ENCODE measurements around the gene ADGRL1.
"Not testable (repeated sequence)": the region's sequence is repeated elsewhere in the genome, so short reads cannot be mapped to it uniquely, and the experiment has no call there.

Gene ADGRL1

DNA sequence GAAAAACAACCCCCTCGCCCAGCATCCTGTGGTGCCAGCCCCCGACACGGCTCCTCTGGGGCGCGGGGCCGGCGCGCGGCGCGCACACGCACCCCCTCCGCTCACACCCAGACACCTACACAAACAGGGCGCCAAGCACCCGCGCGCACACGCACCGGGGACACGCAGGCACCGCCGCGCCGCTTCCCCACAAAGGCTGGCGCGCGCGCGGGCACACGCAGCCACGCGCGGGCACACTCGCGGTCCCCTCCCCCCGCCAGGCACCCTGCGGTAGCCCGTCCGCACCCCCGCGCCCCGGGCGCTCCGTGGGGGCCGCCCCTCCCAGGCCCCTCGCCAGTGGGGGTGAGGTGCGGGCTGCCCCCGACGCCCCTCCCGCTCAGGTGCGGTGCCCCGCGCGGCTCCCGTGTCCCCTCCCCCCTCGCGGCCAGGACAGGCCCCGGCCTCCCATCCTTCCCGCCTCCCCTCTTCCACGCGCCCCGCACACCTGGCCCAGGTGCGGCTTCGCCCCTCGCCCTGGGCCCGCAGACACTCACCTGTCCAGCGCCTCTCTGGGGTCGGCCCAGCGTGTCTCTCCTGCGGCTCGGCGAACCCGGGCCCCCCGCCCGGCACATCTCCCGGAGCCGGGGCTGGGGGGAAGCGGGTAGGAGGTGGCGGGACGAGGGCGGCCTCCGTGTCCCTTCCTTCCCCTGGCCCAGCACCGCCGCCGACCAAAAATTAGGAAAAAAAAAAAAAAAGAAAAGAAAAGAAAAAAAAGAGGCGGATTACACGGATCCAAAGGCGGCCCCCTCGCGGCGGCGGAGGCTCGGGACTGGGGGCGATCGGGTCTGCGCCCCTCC, at the start of gene ADGRL1:
Gene ADGRL1, minus strand, starts transcription at position 718 of the 836 bp plus-strand sequence. CDS start 22,567 bp downstream, outside the sequence.
- peak; percentile 18 for DNase-seq

DNA sequence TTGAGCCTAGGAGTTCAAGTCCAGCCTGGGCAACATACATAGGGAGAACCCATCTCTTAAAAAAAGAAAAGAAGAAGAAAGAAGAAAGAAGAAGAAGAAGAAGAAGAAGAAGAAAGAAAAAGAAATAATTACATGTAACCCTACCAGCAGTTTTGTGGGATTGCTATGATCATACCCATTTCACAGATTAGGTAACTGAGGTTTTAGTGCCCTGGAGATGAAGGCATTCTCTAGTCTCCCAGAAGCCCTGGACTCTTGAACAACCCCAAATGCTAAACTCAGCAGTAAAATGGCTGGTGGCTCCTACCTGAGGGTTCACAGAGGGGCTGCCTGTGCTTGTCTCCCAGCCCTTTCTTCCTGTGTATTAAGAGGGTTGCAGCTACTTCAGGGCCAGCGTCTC, 49.3 kb upstream of the ADGRL1 start:
- DNase-seq = not testable (repeated sequence)

GRCh38 chr19:14253822-14254599, 48.0 kb upstream of the ADGRL1 start:
- DNase-seq = not testable (repeated sequence)

DNA sequence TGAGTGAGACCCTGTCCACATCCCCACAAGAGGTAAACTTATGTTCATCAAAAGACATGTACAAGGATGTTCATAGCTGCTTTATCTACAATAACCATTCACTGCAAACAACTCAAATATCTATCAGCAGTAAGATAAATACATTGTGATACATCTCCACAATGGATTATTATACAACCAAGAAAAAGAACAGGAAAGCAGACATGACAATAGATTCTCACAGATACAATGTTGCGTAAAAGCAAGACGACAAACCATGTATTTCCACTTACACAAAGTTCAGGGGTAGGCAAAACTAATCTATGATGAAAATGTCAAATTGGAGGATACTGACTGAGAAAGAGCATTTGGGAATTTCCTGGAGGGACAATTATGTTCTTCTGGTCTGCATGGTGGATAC, 46.2 kb upstream of the ADGRL1 start:
- not testable (repeated sequence) for DNase-seq

- DNase-seq = no peak
Measured at GRCh38 chr19:14250870-14251269, 44.9 kb upstream of the ADGRL1 start.

DNA sequence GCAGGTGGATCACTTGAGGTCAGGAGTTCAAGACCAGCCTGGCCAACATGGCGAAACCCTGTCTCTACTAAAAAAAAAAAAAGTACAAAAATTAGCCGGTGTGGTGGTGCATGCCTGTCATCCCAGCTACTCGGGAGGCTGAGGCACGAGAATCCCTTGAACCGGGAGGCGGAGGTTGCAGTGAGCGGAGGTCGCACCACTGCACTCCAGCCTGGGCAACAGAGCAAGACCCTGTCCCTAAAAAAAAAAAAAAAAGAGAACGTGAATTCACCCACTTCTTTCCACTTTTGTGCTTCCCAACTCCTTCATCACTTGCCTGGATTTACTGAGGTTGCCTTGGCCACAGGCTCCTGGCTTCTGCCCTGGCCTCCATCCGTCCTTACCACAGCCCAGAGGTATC, 44.3 kb upstream of the ADGRL1 start:
- not testable (repeated sequence) for DNase-seq

DNA sequence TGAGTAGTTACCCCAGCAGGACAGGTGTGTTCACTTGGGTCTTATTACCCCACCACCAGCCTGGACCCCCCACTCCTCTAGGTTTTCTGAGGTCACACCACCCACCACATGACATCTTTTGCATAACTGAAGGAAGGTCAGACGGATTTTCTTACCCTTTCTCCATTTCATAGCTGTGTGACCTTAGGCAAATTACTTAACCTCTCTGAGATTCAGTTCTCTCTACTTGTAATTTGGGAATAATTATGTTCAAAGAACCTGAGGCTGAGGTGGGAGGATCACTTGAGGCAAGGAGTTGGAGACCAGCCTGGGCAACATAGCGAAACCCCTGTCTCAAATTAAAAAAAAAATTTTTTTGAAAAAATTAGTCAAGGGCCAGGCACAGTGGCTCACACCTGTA, 43.9 kb upstream of the ADGRL1 start:
- DNase-seq = not testable (repeated sequence)

DNA sequence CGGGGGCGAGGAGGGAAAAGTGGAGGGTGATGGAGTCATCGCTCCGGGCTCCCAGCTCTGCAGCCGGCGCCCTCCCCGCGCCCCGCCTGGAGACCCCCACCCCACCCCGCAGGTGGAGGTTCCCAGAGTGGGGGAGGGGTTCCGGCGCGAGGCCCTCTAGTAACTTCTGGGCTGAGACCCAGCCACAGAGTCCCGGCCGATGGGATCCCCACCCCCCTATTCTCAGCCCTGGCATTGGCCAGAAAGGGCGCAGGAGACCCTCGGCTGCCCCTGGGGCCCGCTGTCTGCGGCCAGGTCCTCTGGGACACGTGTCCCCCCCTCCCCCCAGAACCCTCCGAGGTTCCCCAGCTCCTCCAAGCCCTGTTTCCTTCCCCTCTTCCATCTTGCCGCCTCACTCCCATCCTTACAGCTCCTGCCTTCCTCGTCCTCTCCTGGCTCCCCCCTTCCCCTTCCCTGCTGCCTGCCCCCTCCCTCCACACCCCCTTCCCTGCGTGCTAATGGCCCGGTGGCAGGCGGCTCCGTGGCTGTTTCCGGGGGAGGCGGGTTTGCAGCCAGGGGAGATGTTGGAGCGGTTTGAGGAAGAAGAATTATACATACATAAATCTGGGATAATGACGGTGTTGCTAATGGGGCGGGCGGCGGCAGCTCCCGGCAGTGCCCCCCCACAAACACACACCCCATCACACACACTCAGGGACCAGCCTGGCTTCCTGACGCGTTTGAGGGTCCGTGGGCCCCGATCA, 43.2 kb upstream of the ADGRL1 start:
- DNase-seq = peak; percentile 39

DNA sequence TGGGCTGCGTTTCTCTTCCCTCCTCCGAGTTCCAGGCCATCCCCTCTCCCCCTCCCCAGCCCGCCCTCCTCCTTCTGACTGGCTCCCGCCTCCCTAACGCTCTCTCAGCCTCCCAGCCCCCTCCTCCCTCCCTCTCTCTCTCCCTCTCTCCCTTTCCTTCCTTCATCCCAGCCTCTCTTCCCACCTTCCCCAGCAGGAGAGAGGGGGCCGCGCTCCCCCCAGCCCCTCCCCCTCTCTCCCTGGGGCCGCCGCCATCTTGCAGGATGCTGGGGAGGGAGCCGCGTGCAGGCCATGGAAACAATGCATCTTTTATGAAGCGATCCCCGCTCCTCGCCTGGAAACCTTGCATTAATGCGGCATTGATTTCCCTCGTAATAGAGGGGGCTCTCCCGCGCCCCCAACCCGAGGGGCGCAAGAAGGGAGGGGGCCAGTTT, 42.6 kb upstream of the ADGRL1 start:
- DNase-seq = peak; percentile 55

DNA sequence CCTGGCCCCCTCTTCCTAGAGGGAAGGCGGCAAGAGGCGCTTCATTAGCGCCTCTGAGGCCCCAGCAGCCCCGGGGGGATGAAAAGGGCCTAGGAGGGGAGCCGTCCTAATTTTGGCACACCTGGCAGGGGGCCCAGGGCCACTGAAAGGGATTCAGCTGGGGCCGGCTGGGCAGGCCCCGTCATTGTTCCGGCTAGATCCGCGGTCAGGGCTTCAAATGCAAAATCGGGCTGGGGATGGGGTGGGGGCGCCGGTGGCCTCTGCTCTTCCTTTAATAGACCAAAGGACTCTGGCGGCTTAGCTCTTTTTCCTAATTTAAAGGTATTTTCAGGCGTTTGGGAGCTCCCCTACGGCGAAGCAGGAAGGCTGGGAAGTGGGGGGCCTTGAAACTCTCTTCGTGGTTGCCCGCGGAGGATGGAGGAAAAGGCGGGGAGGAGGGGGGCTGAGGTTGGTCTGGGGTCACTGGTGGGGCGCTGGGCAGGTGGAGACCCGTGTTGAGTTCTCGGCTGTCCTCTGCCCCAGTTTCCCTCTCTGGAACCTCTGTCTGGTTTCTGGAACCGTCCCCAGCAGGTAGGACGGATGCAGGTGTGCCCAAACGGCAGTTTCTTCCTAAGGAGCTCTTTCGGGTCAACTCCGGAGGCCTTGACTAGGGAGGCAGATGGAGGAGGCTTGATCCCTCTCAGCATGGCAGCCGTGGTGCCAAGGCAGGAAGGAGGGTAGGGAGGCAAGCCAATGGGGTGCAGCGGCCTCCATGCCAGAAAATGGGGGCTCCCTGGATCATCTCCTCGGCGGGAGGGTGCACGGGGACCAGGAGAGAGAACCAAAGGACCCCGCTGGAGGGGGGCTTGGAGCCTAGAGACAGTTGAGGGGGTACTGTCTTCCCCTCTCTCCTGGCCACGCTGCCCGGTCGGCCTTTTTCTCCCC, 41.8 kb upstream of the ADGRL1 start:
- peak; percentile 12 for DNase-seq

- not testable (repeated sequence) for DNase-seq
Measured at GRCh38 chr19:14247205-14247547, 41.2 kb upstream of the ADGRL1 start.

DNA sequence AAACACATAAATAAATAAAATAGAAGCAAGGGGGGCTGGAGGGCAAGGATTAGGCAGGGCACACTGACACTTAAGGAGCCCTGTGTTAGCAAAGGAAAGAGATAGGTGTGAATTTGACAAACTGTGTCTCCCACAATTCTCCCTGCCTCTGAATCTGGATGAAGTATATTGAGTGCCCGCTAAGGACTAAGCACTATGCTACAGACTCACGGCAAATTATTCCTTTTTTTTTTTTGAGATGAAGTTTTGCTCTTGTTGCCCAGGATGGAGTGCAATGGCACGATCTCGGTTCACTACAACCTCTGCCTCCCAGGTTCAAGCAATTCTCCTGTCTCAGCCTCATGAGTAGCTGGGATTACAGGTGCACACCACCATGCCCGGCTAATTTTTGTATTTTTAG, 38.4 kb upstream of the ADGRL1 start:
- not testable (repeated sequence) for DNase-seq

GRCh38 chr19:14243718-14244117, 37.7 kb upstream of the ADGRL1 start:
- not testable (repeated sequence) for DNase-seq

- DNase-seq = no peak
Measured at GRCh38 chr19:14237014-14237941, 31.3 kb upstream of the ADGRL1 start.

- not testable (repeated sequence) for DNase-seq
Measured at GRCh38 chr19:14232945-14233344, 27.0 kb upstream of the ADGRL1 start.

- DNase-seq = not testable (repeated sequence)
Measured at GRCh38 chr19:14228446-14229071, 22.6 kb upstream of the ADGRL1 start.

DNA sequence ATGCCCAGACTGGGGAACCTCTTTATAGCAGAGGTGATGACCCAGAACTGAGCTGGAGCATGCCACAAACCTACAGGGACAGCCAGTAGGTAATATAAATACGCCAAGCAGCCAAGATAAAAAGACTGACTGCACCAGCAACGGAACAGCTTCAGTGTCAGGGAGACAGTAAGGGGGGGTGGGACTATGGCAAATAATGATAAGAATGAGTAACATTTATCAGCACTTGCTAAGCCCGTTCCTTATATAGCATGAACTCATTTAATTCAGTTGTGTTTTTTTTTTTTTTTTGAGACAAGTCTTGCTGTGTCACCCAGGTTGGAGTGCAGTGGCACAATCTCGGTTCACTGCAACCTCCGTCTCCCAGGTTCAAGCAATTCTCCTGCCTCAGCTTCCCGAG, 20.5 kb upstream of the ADGRL1 start:
- not testable (repeated sequence) for DNase-seq

DNA sequence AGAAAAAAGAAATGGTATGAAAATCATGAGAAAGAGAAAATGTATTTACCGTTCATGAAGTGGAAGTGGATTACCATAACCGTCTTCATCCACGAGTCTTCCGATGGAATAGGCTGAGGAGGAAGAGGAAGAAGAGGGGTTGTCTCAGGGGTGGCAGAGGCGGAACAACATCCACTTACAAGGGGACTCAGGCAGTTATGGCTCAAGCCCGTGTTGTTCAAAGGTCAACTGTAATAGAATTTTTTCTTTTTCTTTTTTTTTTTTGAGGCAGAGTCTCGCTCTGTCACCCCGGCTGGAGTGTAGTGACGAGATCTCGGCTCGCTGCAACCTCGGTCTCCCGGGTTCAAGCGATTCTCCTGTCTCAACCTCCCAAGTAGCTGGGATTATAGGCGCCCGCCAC, 16.9 kb upstream of the ADGRL1 start:
- DNase-seq = no peak

DNA sequence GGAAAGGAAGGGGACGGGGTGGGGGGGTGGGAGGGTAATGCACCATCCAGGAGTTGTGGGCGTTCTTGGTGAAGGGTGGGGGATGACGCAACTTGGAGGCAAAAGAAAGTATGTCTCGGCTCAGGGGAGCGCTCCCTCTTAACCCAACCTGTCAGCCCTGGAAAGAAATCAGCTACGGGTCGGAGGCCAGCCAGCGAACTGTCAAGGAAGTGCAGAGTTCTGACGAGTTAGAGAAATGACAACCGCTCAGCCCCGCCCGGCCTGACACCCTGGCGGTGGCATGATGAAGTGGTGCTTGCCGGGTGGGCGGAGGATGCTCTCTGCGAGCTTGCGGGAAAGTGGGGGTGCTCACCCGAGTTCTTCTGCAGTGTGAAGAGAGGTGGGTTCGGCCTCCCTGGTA, 15.4 kb upstream of the ADGRL1 start:
- peak; percentile 85 for DNase-seq

DNA sequence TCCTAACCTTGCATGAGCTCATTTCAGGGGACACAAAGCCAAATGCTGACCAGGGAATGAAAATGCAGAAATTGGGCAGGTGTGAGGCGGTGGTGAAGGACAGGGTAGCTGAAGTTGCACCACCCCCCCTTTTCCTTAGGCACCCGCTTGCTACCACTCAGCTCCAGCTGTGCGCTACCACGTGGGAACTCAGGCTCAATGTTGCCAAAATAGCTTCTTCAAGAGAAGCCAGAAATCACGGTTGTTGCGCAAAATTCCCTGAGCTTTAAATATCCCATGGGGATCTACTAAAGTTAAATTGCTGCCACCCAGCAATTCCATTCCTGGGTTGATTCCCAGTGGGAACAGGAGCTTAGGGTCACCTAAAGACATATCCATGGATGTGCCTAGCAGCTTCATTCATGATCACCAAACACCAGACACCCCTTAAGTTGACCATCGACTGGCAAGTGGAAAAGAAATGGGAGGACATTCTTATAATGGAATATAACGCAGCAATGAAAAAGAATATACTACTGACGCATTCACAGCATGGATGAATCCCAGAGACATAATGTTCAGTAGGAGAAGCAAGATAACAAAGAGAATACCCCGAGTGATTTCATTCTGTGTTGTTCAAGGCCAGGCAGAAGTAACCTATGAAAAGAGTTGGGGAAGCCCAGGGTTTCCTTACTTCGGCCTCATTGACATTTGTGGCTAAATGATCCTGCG, 12.8 kb upstream of the ADGRL1 start:
- DNase-seq = no peak

All from activated CD4-positive, alpha-beta T cell treated with anti-CD3 and anti-CD28 coated beads for 48 hours (primary cell).